B cell (primary cell): ENCODE results near the gene ADAM23. TPM values are rescaled to one million over a fixed set of nuclear protein-coding genes. Genes with fewer than 3 reads are reported as not detected.

Experiments
- ATAC-seq: fragments of 200-7000 bp; cut with Tn5 transposase; one replicate; pipeline ENCODE4 v1.10.0; 2021; ENCODE audit warnings: low read depth, mild to moderate bottlenecking, moderate number of reproducible peaks, moderate library complexity
- CTCF ChIA-PET: fragments of 350-600 bp; sonication (Branson Sonifier 250); formaldehyde crosslinking; loops from one replicate; lab custom pipeline; 2021; ENCODE audit warnings: antibody characterized with exemption, inconsistent platforms; lab: Charles Lee
- POLR2A ChIA-PET: fragments of 350-600 bp; sonication (Branson Sonifier 250); formaldehyde crosslinking; loops from one replicate; lab custom pipeline; 2021; ENCODE audit warnings: antibody characterized with exemption; lab: Charles Lee
- DNase-seq: peaks from one replicate; pipeline ENCODE4 v3.0.0; 2013
- H2AFZ ChIP-seq: 2 replicates; pipeline ENCODE4 v1.6.1; 2012; ENCODE audit warnings: mild to moderate bottlenecking, low read depth, low read length; ENCODE audit not compliant: insufficient read depth, poor library complexity, severe bottlenecking
- H3K27ac ChIP-seq, 2 donors: 1 replicate in 1 of 2; 2 replicates in 1 of 2; pipeline ENCODE4 v1.5.1; 2012 to 2013; ENCODE audit warnings: low read length in 2 of 2, mild to moderate bottlenecking in 2 of 2, moderate library complexity in 1 of 2
- H3K27me3 ChIP-seq, 4 experiments: fragments of 200-600 bp in 1 of 4; sonication (generic) in 1 of 4; replicated peaks in 1 of 4; 1 replicate in 2 of 4; 2 replicates in 2 of 4; pipeline versions ENCODE4 v1.6.1 to v1.7.0; 2013 to 2016; ENCODE audit warnings: low read length in 3 of 4, mild to moderate bottlenecking in 2 of 4, mixed read lengths in 1 of 4, moderate library complexity in 1 of 4; ENCODE audit not compliant: insufficient read depth in 4 of 4, control insufficient read depth in 3 of 4; ENCODE audit errors: control extremely low read depth in 1 of 4
- H3K36me3 ChIP-seq, 2 experiments: replicated peaks in 1 of 2; 1 replicate in 1 of 2; 2 replicates in 1 of 2; pipeline versions ENCODE4 v1.6.1 to v1.7.1; 2013; ENCODE audit warnings: low read length in 1 of 2; ENCODE audit not compliant: insufficient read depth in 2 of 2, control insufficient read depth in 1 of 2; ENCODE audit errors: control extremely low read depth in 1 of 2, extremely low read depth in 1 of 2
- H3K4me1 ChIP-seq, 2 donors: fragments of 200-600 bp in 1 of 2; sonication (generic) in 1 of 2; 1 replicate in 1 of 2; 2 replicates in 1 of 2; pipeline versions ENCODE4 v1.5.1 to v1.6.1; 2013 to 2017; ENCODE audit warnings: low read length in 2 of 2; ENCODE audit not compliant: control insufficient read depth in 2 of 2, insufficient read depth in 2 of 2
- H3K4me2 ChIP-seq: replicated peaks from 2 replicates; pipeline ENCODE3; 2012; ENCODE audit warnings: mild to moderate bottlenecking, low read depth, low read length; ENCODE audit not compliant: poor library complexity, severe bottlenecking
- H3K4me3 ChIP-seq, 5 experiments: fragments of 200-600 bp in 1 of 5; sonication (generic) in 1 of 5; 1 replicate in 3 of 5; 2 replicates in 2 of 5; pipeline versions ENCODE4 v1.5.1 to v1.7.0; 2011 to 2016; ENCODE audit warnings: low read length in 4 of 5, mild to moderate bottlenecking in 4 of 5, low read depth in 2 of 5, control low read depth in 1 of 5, moderate library complexity in 1 of 5; ENCODE audit not compliant: insufficient read depth in 1 of 5; ENCODE audit errors: control extremely low read depth in 1 of 5, extremely low read depth in 1 of 5
- H3K79me2 ChIP-seq: fragments of 200-600 bp; sonication (generic); one replicate; pipeline ENCODE4 v1.6.0; 2016; ENCODE audit warnings: low read length; ENCODE audit not compliant: control insufficient read depth, insufficient read depth
- H3K9ac ChIP-seq: fragments of 200-600 bp; sonication (generic); 2 replicates; pipeline ENCODE4 v1.6.1; 2017; ENCODE audit warnings: mild to moderate bottlenecking, low read length, moderate library complexity
- H3K9me3 ChIP-seq, 3 donors: one replicate each; pipeline versions ENCODE4 v1.6.1 to v1.7.1; 2013; ENCODE audit warnings: low read length in 2 of 3; ENCODE audit not compliant: control insufficient read depth in 2 of 3, insufficient read depth in 1 of 3; ENCODE audit errors: control extremely low read depth in 1 of 3
- H4K20me1 ChIP-seq: 2 replicates; pipeline ENCODE4 v1.6.0; 2012; ENCODE audit warnings: mild to moderate bottlenecking, low read length; ENCODE audit not compliant: insufficient read depth, control insufficient read depth, poor library complexity, severe bottlenecking
- H3K27ac Mint-ChIP-seq: one replicate; pipeline ENCODE4 v1.8.0; 2021; ENCODE audit warnings: mixed read lengths
- H3K27me3 Mint-ChIP-seq: one replicate; pipeline ENCODE4 v1.8.0; 2021; ENCODE audit warnings: mixed read lengths
- H3K4me1 Mint-ChIP-seq: one replicate; pipeline ENCODE4 v1.8.0; 2021; ENCODE audit warnings: mixed read lengths
- H3K4me3 Mint-ChIP-seq: one replicate; pipeline ENCODE4 v1.8.0; 2021; ENCODE audit warnings: mixed read lengths
- H3K9me3 Mint-ChIP-seq: one replicate; pipeline ENCODE4 v1.8.0; 2022; ENCODE audit warnings: mixed read lengths; ENCODE audit not compliant: insufficient read depth
- CTCF ChIP-seq: fragments of 200-600 bp; IDR thresholded peaks from one replicate; pipeline ENCODE4 v1.8.0; 2022; ENCODE audit warnings: antibody characterized with exemption, mild to moderate bottlenecking
- EZH2 ChIP-seq: IDR thresholded peaks from 2 replicates; pipeline ENCODE4 v1.6.1; 2012; ENCODE audit warnings: borderline replicate concordance, low read depth, mild to moderate bottlenecking, moderate library complexity, low read length; ENCODE audit not compliant: insufficient read depth, poor library complexity, severe bottlenecking
- WGBS: methylation state at CpG from one replicate; pipeline ENCODE4 v1.1.5; 2013; ENCODE audit warnings: missing lambda C conversion rate; ENCODE audit not compliant: insufficient coverage; 5-methylcytosine and 5-hydroxymethylcytosine counted together
- intact Hi-C: fragments of 100-400 bp; cut with micrococcal nuclease; formaldehyde crosslinking; loops from one replicate; pipeline ENCODE4 v1.10.0; 2022
- polyA plus RNA-seq: library from polyadenylated mRNA; depleted of rRNA; stranded (reverse); fragments of >200 nt; gene quantifications from 2 replicates; pipeline ENCODE4 v1.2.3, GENCODE V29; 2012
- total RNA-seq, 2 donors: library from RNA; stranded (reverse); fragments of 120-200 nt in 1 of 2; gene quantifications; 1 replicate in 1 of 2; 2 replicates in 1 of 2; pipeline versions ENCODE4 v1.2.3 to v1.2.4, GENCODE V29; 2013 to 2022

Gene ADAM23
- total and polyA plus RNA-seq, 2 donors (not counting 1 experiment from before 2014, with no cell fraction given), result 0.78 to 1.7 TPM

DNA sequence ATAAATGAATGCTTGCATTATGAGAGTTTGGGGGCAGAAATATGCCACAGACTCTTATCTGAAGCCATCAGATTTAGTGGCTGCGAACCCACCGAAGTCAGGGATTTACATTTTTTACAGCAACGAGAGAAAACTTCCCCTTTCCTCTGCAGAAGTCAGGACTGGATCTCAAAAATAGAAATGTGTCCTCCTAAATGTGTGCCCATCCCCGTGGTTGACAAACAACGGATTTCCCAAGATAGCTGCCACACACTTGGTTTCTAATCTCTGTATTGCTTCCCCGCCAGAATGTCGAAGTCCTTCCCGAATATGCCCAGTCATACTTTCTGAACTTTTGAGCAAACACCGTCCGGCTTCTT, 879 bp upstream of the ADAM23 start:
- Mint-ChIP-seq H3K4me3 (peak overlapping the region; percentile 86), H3K27me3 (peaks cover 69% of the 10 kb centered on the region), H3K27ac (no peak overlapping the region), H3K9me3 (no peaks in the 10 kb centered on the region), H3K4me1 (peaks cover 18% of the 10 kb centered on the region)
- 1% methylated on average over 10 of the region's 10 CpGs for WGBS
- Histone ChIP-seq H3K9ac (peak overlapping the region; percentile 51), H3K36me3 (no peaks in the 10 kb centered on the region), H3K27me3 (peaks cover 0 to 27% (median 17%) of the 10 kb centered on the region in 4 experiments), H2AFZ (peak overlapping the region; percentile 62), H3K4me3 (peak overlapping the region in 4 of 5 experiments; percentile 23 to 54 (median 37)), H3K4me2 (peak overlapping the region; percentile 81), H3K4me1 (peaks cover 15 to 21% of the 10 kb centered on the region in 2 donors), H3K9me3 (no peaks in the 10 kb centered on the region), H3K27ac (no peak overlapping the region), H3K79me2 (no peaks in the 10 kb centered on the region), H4K20me1 (no peaks in the 10 kb centered on the region)
- ATAC-seq (no peak), DNase-seq (no peak)
- TF ChIP-seq CTCF (no peak), EZH2 (no peak)
- CTCF ChIA-PET, result no interaction called here
- intact Hi-C loops, result loop anchor here (5.0 kb wide), 1 partner anchor 280 kb away; no protein-coding TSS in a partner anchor
- POLR2A ChIA-PET, result no interaction called here

- peak; percentile 60 for ATAC-seq
- DNase-seq, result peak; percentile 32
- Histone ChIP-seq H3K4me2 (peak overlapping the region; percentile 81), H2AFZ (peak overlapping the region; percentile 78), H3K36me3 (no peaks in the 10 kb centered on the region), H3K4me3 (peak overlapping the region; percentile 22 to 50 (median 43)), H3K9me3 (no peaks in the 10 kb centered on the region), H3K27ac (no peak overlapping the region), H3K79me2 (no peaks in the 10 kb centered on the region), H4K20me1 (no peaks in the 10 kb centered on the region), H3K4me1 (peaks cover 15 to 21% of the 10 kb centered on the region in 2 donors), H3K9ac (peak overlapping the region; percentile 53), H3K27me3 (peaks cover 0 to 27% (median 17%) of the 10 kb centered on the region in 4 experiments)
- peaks cover 65% of the 10 kb centered on the region for H3K27me3 Mint-ChIP-seq
- peaks cover 18% of the 10 kb centered on the region for H3K4me1 Mint-ChIP-seq
- peak overlapping the region; percentile 32 for H3K27ac Mint-ChIP-seq
- H3K4me3 Mint-ChIP-seq, result peak overlapping the region; percentile 93
- CTCF ChIA-PET, result no interaction called here
- POLR2A ChIA-PET, result no interaction called here
- intact Hi-C loops, result loop anchor here (5.0 kb wide), 1 partner anchor 282 kb away; no protein-coding TSS in a partner anchor
- H3K9me3 Mint-ChIP-seq, result no peaks in the 10 kb centered on the region
- TF ChIP-seq CTCF, result no peak
- TF ChIP-seq EZH2, result peak; percentile 19
- 2% methylated on average over 69 of the region's 77 CpGs for WGBS
Observed at GRCh38 chr2:206443735-206444527, 599 bp downstream of the ADAM23 start.
